ENCODE measurements around the gene MYBPC3.

- TF ChIP-seq POLR2A (IDR thresholded peaks at IDR 0.05; ENCODE audit: low read depth, low read length), result no peak
- TF ChIP-seq CTCF (IDR thresholded peaks at IDR 0.05; ENCODE audit: extremely low read depth in 1 of 2, insufficient read depth in 1 of 2, low read depth in 1 of 2, low read length in 2 of 2), result no peak
- TF ChIP-seq, protein P1, sequence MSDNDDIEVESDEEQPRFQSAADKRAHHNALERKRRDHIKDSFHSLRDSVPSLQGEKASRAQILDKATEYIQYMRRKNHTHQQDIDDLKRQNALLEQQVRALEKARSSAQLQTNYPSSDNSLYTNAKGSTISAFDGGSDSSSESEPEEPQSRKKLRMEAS (IDR thresholded peaks at IDR 0.05; ENCODE audit: insufficient read depth, insufficient read length), result no peak
- TF ChIP-seq FOS (IDR thresholded peaks at IDR 0.05; ENCODE audit: borderline replicate concordance, insufficient read depth, low read length), result no peak
- no peak for TF ChIP-seq POLR2AphosphoS5 (IDR thresholded peaks at IDR 0.05; ENCODE audit: insufficient read depth, low read depth, low read length)
- TF ChIP-seq JUN (IDR thresholded peaks at IDR 0.05; ENCODE audit: borderline replicate concordance, insufficient read depth, insufficient read length, low read depth), result no peak
- no peak for TF ChIP-seq EZH2 (IDR thresholded peaks at IDR 0.05; ENCODE audit: borderline replicate concordance, low read depth, low read length, severe bottlenecking)
- no peak for TF ChIP-seq GATA2 (IDR thresholded peaks at IDR 0.05; ENCODE audit: insufficient read depth, insufficient read length, low read depth, low read length)
Measured at GRCh38 chr11:47349521-47350095, 2.9 kb downstream of the MYBPC3 start.

Measured in endothelial cell of umbilical vein (primary cell).